ENCODE measurements around the gene NADK. TPM values are rescaled to one million over a fixed set of nuclear protein-coding genes. Genes with fewer than 3 reads are reported as not detected.
"Not testable (repeated sequence)": the region's sequence is repeated elsewhere in the genome, so short reads cannot be mapped to it uniquely, and the experiment has no call there.

Gene NADK
- total RNA-seq, 1 experiment from 2014 or later = 93.4 TPM

DNA sequence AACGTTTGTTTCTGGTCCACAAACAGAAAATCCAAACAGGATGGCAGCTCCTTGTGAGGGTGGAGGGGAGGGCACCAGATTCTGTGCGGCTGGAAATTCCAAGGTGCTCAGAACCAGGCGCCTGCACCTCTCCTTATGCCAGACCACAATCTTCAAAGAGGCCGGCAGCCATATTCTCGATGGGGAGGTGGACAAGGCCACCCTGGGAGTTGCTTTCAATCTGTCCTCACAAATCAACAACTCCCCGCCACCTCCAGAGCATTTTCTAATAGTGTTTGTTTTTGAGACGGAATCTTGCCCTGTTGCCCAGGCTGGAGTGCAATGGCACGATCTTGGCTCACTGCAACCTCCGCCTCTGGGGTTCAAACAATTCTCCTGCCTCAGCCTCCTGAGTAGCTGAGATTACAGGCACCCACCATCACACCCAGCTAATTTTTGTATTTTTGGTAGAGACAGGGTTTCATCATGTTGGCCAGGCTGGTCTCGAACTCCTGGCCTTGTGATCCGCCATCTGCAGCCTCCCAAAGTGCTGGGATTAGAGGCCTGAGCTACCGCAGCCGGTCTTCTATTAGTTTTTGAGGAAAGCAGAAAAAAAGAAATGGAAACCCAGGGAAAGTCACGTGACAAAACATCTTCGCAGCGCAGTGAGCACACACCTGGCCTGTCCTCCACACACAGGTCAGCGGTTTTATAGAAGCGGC is 49.0 kb downstream of the NADK start:
- H3K9me2 ChIP-seq (ENCODE audit: insufficient read depth); BruUV-seq (replicated peaks); CTCF ChIA-PET; H3K4me3 ChIP-seq (replicated peaks in 1 of 2; ENCODE audit: low read depth in 1 of 2, low read length in 2 of 2); H2AFZ ChIP-seq (ENCODE audit: low read depth, low read length, poor library complexity, severe bottlenecking); ATAC-seq; H3K79me2 ChIP-seq (ENCODE audit: insufficient read depth, low read length); POLR2A ChIA-PET; H4K20me1 ChIP-seq (ENCODE audit: insufficient read depth); H3K27me3 ChIP-seq (ENCODE audit: insufficient read depth, low read length); H3K4me2 ChIP-seq (ENCODE audit: low read length); H3K27ac ChIP-seq (ENCODE audit: low read depth, low read length); H3K4me1 ChIP-seq (ENCODE audit: control insufficient read depth in 1 of 2, insufficient read depth in 2 of 2, low read length in 2 of 2); intact Hi-C loops (cut with micrococcal nuclease); H3K36me3 ChIP-seq (ENCODE audit: control insufficient read depth in 1 of 2, insufficient read depth in 2 of 2, low read length in 2 of 2); H3K9ac ChIP-seq (ENCODE audit: low read length); DNase-seq (ENCODE audit: low read depth, low spot score); RAD21 ChIA-PET (ENCODE audit: low non-redundant PET in 1 of 2, low total read pairs in 2 of 2, uncharacterized antibody in 2 of 2, unreplicated experiment in 2 of 2); H3K9me3 ChIP-seq (ENCODE audit: control insufficient read depth in 1 of 2, insufficient read depth in 1 of 2, low read depth in 1 of 2, low read length in 2 of 2): not testable (repeated sequence)

DNA sequence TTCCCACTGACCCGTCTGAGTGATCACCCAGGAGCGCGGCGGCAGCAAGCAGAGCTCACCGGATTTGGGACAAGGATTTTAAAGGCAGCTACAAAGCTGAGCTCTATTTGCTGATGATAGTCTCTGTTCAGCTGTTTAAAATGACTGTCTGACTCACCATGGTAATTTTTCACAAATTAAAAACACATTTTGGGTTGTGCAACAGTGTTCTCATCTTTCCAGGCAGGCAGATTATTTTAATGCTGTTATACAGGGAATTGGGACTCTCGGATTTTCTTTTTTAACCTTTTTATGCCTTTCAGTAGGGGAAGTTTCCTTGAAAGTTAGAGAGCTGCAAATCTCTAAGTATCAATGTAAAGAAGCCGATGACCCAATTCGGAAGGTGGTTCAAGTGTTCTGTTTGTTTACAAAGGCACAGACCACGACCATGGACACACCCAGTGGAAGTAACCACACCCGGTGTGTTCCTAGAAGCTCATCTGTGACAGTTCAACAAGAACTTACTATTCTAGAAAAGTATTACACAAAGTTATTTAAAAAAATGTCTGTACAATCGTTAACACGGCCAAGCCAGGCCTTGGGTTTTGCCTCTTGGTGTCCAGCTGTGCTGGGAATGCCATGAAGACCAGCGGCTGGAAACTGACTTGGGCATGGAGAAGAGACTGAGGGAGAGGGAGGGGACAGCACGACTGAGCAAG is 49.8 kb downstream of the NADK start:
- H3K9me3 ChIP-seq (ENCODE audit: control insufficient read depth in 1 of 2, insufficient read depth in 1 of 2, low read depth in 1 of 2, low read length in 2 of 2); H3K9ac ChIP-seq (ENCODE audit: low read length); ATAC-seq; H2AFZ ChIP-seq (ENCODE audit: low read depth, low read length, poor library complexity, severe bottlenecking); H4K20me1 ChIP-seq (ENCODE audit: insufficient read depth); H3K27me3 ChIP-seq (ENCODE audit: insufficient read depth, low read length); BruUV-seq (replicated peaks); intact Hi-C loops (cut with micrococcal nuclease); H3K4me2 ChIP-seq (ENCODE audit: low read length); H3K36me3 ChIP-seq (ENCODE audit: control insufficient read depth in 1 of 2, insufficient read depth in 2 of 2, low read length in 2 of 2); CTCF ChIA-PET; H3K27ac ChIP-seq (ENCODE audit: low read depth, low read length); H3K4me3 ChIP-seq (replicated peaks in 1 of 2; ENCODE audit: low read depth in 1 of 2, low read length in 2 of 2); RAD21 ChIA-PET (ENCODE audit: low non-redundant PET in 1 of 2, low total read pairs in 2 of 2, uncharacterized antibody in 2 of 2, unreplicated experiment in 2 of 2); H3K79me2 ChIP-seq (ENCODE audit: insufficient read depth, low read length); H3K9me2 ChIP-seq (ENCODE audit: insufficient read depth); POLR2A ChIA-PET; H3K4me1 ChIP-seq (ENCODE audit: control insufficient read depth in 1 of 2, insufficient read depth in 2 of 2, low read length in 2 of 2); DNase-seq (ENCODE audit: low read depth, low spot score): not testable (repeated sequence)

DNA sequence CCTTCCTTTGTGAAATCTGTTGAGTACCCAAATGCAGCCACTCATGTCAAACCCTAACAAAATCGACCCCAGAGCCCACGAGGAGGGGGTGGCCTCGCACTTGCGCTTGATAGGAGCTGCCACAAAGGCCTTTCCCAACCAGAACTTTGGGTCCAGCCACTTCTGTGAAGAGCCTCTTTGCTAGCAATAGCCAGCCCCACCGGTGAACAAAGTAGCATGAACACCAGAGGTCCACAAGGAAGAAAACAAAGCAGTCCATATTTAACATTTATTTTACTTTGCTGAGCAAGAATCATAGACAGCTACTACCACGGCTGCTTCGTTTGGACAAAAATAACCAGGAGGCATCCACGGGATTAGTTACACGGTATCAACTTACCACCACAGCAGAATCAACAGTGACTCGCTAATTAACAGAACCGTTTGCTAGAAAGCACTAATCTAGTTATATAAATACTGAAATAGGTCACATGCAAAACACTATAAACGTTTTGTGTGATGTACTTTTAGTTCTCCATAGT is 51.1 kb downstream of the NADK start:
- H3K36me3 ChIP-seq (ENCODE audit: control insufficient read depth in 1 of 2, insufficient read depth in 2 of 2, low read length in 2 of 2); H3K27me3 ChIP-seq (ENCODE audit: insufficient read depth, low read length); RAD21 ChIA-PET (ENCODE audit: low non-redundant PET in 1 of 2, low total read pairs in 2 of 2, uncharacterized antibody in 2 of 2, unreplicated experiment in 2 of 2); intact Hi-C loops (cut with micrococcal nuclease); BruUV-seq (replicated peaks); CTCF ChIA-PET; H3K79me2 ChIP-seq (ENCODE audit: insufficient read depth, low read length); H3K27ac ChIP-seq (ENCODE audit: low read depth, low read length); H3K9me2 ChIP-seq (ENCODE audit: insufficient read depth); H3K4me3 ChIP-seq (replicated peaks in 1 of 2; ENCODE audit: low read depth in 1 of 2, low read length in 2 of 2); ATAC-seq; H3K4me1 ChIP-seq (ENCODE audit: control insufficient read depth in 1 of 2, insufficient read depth in 2 of 2, low read length in 2 of 2); H3K9ac ChIP-seq (ENCODE audit: low read length); POLR2A ChIA-PET; DNase-seq (ENCODE audit: low read depth, low spot score); H4K20me1 ChIP-seq (ENCODE audit: insufficient read depth); H3K9me3 ChIP-seq (ENCODE audit: control insufficient read depth in 1 of 2, insufficient read depth in 1 of 2, low read depth in 1 of 2, low read length in 2 of 2); H2AFZ ChIP-seq (ENCODE audit: low read depth, low read length, poor library complexity, severe bottlenecking); H3K4me2 ChIP-seq (ENCODE audit: low read length): not testable (repeated sequence)

DNA sequence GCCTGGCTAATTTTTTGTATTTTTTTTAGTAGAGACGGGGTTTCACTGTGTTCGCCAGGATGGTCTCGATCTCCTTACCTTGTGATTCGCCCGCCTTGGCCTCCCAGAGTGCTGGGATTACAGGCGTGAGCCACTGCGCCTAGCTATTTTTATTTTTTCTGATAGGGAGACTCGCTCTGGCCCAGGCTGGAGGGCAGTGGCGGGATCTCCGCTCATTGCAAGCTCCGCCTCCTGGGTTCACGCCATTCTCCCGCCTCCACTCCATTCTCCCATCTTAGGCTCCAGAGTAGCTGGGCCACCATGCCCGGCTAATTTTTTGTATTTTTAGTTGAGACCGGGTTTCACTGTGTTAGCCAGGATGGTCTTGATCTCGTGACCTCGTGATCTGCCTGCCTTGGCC is 52.2 kb downstream of the NADK start:
- BruUV-seq (replicated peaks); H4K20me1 ChIP-seq (ENCODE audit: insufficient read depth); H3K9ac ChIP-seq (ENCODE audit: low read length); H3K4me1 ChIP-seq (ENCODE audit: control insufficient read depth in 1 of 2, insufficient read depth in 2 of 2, low read length in 2 of 2); H3K4me3 ChIP-seq (replicated peaks in 1 of 2; ENCODE audit: low read depth in 1 of 2, low read length in 2 of 2); H3K4me2 ChIP-seq (ENCODE audit: low read length); RAD21 ChIA-PET (ENCODE audit: low non-redundant PET in 1 of 2, low total read pairs in 2 of 2, uncharacterized antibody in 2 of 2, unreplicated experiment in 2 of 2); DNase-seq (ENCODE audit: low read depth, low spot score); H3K9me3 ChIP-seq (ENCODE audit: control insufficient read depth in 1 of 2, insufficient read depth in 1 of 2, low read depth in 1 of 2, low read length in 2 of 2); H3K27me3 ChIP-seq (ENCODE audit: insufficient read depth, low read length); H3K79me2 ChIP-seq (ENCODE audit: insufficient read depth, low read length); intact Hi-C loops (cut with micrococcal nuclease); H3K36me3 ChIP-seq (ENCODE audit: control insufficient read depth in 1 of 2, insufficient read depth in 2 of 2, low read length in 2 of 2); CTCF ChIA-PET; H3K9me2 ChIP-seq (ENCODE audit: insufficient read depth); POLR2A ChIA-PET; H2AFZ ChIP-seq (ENCODE audit: low read depth, low read length, poor library complexity, severe bottlenecking); ATAC-seq; H3K27ac ChIP-seq (ENCODE audit: low read depth, low read length): not testable (repeated sequence)
